Erythroblast (primary cell): Measurements from ENCODE around the gene ATOH8.

Experiments
- GATA1 ChIP-seq: IDR thresholded peaks from 2 replicates; pipeline ENCODE4 v1.6.1; 2011; ENCODE audit warnings: low read depth, mild to moderate bottlenecking, control low read depth, low read length, moderate library complexity
- POLR2A ChIP-seq: IDR thresholded peaks from 2 replicates; pipeline ENCODE4 v1.6.1; 2011; ENCODE audit warnings: mild to moderate bottlenecking, low read length

DNA sequence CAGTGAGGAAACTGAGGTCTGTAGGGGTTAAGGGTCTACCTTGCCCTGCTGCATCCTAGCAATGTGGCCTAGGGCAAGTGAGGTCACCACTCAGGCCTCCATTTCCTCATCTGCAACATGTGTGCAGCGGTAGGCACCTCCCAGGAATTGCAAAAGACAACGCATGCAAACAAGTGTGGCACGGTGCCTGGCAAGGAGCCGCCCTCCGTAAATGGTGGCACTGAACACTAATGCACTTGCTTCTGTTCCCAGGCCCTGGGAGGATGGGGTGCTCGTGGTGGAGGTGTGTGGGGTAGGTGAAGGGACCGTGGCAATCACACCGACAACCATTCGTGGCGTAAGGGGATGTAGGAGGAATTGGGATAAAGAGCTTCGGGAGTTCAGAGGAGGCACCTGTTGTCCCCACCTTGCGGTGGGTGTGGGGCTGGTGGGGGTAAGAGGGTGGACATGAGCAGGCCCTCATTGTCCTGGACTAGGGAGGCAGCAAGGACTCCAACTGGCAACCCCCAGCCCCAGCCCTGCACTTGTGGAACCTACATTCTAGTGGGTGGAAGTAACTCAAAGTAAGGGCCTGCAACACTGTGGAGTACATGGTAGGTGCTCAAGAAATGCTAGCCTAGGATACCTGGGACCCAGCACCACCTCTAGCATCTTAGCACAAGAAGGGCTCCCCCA is 26.0 kb downstream of the ATOH8 start:
- no peak for TF ChIP-seq POLR2A
- no peak for TF ChIP-seq GATA1
